GM21576 (cell line): ENCODE data around the gene WDR54.

Source experiments
- ATAC-seq: cut with Tn5 transposase; IDR thresholded peaks from one replicate; pipeline ENCODE4 v1.9.1; 2021; ENCODE audit warnings: mild to moderate bottlenecking, moderate library complexity; ENCODE audit not compliant: unreplicated experiment

Gene WDR54

GRCh38 chr2:74474899-74475298 is 53.4 kb downstream of the WDR54 start:
- no peak for ATAC-seq
